ENCODE data around the gene PUM2.
A peak's percentile ranks its signal among the peaks of the same experiment; 100 is the strongest.

Gene PUM2

DNA sequence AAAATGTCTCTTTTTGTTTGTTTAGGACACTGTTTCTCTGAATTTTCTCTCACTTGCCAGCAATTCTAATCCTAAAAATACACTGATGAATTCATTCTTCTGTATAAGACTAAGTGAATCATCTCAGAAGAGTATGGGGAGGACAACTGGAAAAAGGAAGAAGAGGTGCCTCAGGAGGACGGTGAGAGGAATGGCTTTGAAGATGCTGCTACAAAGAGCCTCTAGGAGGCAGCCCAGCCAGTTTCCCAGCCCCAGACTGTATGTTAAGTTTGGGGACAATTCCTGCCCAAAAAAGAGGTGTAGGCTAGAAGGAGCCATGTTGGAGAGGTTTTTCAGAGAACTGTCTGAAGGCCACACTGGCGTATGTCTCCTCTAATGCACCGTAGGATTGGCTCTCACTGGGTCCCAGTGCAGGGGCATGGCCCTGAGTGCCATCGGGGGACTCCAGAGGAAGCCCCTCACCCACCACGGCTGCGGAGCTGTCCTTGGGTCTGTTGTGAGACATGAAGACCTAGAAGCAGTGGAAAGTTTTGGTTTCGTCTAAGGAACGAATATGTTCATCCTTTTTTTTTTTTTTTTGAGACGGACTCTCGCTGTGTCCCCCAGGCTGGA, 122.6 kb downstream of the PUM2 start:
- DNase-seq = no peak

- DNase-seq = no peak
Observed at GRCh38 chr2:20226152-20226545, 124.5 kb downstream of the PUM2 start.

DNA sequence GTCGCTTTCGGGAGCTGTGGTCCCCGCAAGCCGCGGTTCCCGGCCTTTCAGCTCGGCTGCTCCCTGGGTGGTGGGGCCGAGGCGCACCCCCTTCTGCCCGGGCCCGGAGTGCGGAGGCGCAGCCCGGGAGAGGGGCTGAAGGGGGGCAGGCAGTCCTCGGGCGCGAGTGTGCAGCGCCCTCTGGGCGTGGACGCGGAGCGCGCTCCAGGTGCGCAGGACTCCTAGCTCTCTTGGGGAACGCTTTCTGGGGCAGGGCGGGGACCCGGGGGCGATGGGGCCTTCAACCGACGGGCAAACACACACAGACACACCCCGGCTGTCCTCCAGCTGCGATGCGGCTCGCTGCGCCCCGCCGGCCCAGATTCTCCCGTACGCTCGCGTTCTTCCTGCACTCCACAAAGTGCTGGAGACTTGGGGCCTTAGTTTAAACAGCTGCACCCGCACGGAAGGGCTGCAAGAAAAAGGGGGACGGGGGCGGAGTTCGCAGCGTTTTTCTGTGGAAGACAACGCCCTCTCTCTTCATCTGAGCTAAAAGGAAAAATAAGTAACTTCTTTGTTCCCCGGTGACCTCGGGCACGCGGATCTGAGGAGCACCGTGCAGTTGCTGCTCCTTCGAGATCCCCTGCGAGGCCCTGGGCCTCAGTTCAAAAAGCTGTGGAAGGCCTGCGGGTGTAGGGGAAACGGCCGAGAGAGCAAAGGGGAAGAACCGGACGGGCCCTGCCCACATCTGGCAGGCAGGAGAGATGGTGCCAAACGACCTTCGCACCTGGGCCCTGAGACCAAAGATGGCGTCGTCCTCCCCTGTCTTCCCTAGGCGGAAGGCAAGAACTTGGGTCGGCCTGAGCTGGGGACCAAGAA, 125.1 kb downstream of the PUM2 start:
- DNase-seq = peak; percentile 23

GRCh38 chr2:20224716-20225293, 125.8 kb downstream of the PUM2 start, which contains the start of gene SDC1:
Gene SDC1, minus strand, starts transcription at chr2:20225130. Its CDS starts 263 bp downstream, at chr2:20224867.
- DNase-seq = no peak

DNA sequence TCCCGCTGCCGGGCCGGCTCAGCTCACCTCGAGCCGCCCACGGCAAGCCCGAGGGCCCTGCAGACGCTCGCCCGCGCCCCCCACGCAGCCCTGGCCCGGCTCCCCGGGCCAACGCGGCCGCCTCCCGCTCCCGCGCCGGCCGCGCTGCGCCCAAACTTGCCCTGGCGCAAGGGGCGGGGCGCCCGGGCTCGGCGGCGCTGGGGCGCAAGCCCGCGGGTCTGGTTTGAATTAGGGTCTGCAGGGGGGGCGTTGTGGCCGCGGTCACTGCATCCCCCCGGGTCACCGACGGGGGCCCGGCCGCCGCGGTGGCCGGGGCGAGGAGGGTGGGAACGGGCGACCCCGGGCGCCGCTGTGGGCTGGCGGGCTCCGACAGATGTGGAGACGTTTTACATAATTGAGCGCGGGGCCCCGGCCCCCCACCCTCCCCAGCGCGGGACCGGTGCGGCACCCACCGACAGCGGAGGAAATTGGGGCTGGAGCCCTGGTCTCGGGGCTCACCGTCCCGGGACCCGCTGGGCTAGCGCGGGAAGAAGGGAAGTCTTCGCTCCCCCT, 126.4 kb downstream of the PUM2 start:
- no peak for DNase-seq

DNA sequence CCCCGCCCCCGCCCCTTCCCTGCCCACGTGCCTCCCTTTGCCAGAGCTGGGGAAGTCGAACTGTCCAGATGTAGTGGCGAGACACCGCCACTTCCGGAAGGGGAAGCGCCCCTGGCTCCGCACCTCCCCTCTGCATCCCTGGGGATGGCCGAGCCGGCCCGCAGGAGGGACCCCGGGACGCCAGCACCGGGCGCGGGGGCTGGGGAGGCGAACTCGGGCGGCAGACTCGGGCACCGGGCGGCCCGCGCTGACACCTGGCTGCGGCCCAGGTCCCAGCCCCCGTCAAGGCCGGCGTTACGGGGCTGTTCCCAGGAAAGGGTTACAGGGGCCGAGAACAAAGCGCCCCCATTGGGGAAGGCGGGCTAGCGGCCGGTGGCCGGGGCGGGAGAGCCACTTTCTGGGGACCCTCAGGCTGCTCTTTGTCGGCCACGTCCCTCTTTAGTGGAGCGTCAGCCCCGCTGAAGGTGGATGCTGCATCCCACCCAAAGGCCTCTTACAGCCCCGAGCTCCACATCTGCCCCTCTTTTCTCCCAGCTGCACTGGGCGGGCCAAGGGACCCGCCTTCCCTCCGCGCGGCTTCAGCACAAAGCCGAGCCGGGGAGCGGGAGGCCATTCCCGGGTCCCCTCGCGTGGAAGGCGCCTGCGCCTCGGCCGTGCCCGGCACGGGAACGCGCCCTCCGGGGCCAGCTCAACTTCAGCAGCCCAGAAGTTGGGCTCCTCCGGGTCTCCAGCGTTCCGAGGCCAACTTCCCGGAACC, 127.1 kb downstream of the PUM2 start:
- DNase-seq = no peak

GRCh38 chr2:20222769-20223406, 127.8 kb downstream of the PUM2 start:
- no peak for DNase-seq

- no peak for DNase-seq
Observed at GRCh38 chr2:20222014-20222768, 128.5 kb downstream of the PUM2 start.

DNA sequence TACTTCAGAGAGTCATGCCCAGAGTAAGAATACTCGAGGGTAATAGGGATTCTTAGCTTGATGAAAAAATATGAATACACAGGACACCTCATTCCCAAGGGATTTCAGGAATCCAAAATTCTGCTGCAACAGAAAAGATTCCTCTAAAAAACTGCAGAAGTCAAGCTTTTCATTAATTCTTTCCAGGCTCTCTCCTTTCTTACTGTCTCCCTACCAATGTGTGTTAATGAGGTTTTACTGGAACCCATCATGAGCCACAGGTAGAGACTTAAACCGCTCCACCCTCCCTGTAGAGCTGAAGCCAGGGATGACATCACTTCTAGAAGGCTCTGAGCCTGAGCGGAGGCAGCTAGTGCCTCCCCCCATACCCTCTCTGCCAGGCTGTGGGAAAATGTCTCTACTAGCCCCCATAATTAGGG, 129.1 kb downstream of the PUM2 start:
- no peak for DNase-seq

DNA sequence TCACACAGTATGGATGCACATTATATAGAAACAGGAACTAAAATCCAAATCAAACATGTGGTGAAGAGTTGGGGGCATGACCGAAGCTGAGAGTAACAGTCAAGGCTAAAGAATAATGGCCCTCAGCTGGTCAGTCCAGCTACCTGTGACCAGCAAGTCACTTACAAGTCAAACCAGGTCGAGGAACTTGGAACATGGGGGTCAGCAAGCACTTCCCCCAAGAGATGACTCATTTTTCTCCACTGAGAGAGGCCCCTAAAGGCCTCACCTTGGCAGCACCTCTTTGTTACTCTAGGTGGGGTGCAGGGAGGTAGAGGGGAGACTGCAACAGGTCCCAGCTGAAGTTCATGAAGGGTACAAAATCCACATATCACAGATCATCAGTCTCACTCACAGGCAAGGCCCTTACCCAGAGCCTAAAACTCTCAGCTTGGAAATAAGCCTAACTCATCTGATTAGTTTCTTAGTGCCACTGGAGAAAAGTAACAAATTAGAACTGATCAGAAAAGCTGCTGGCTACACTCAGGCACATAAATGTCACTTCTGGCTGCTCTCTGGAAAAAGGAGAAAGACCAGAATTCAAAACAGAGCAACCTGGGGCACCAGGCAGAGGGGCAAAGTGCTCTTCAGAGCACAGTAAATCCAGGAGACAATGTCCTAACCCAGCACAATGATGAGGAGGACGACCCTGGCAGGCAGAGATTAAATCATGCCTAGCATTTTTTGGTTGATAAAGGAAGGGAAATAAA, 129.7 kb downstream of the PUM2 start:
- no peak for DNase-seq

DNA sequence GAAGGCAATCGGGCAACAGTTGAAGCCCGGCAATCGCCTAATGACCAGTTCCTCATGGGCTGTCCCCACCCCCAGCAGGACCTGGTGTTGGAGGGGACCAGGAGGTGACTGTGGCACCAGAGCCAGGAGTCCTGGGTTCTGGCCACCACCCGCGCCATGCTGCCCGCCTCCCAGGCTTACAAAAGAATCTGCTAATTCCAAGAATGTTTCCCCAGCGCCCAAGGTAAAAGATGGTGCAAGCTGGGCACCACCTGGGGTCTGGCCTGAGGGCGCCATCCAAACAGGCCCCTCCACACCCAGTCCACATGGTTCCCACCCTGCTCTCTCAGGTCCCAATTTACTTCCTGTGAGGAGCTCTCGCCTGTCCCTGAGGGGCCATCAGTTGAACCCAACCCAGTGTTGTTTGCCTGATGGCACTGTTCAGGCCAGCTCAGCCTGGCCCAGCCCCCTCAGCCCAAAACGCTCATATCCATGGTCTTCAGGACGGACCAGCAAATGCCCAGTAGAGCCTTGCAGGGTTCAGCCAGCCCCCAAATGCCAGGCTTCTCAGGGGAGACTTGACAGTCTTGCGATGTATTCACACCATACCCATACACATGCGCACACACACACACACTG, 130.8 kb downstream of the PUM2 start:
- DNase-seq = no peak

- DNase-seq = no peak
Observed at GRCh38 chr2:20218331-20219320, 132.0 kb downstream of the PUM2 start.

GRCh38 chr2:20217041-20217970, 133.3 kb downstream of the PUM2 start:
- DNase-seq = no peak

GRCh38 chr2:20216130-20217025, 134.3 kb downstream of the PUM2 start:
- no peak for DNase-seq

DNA sequence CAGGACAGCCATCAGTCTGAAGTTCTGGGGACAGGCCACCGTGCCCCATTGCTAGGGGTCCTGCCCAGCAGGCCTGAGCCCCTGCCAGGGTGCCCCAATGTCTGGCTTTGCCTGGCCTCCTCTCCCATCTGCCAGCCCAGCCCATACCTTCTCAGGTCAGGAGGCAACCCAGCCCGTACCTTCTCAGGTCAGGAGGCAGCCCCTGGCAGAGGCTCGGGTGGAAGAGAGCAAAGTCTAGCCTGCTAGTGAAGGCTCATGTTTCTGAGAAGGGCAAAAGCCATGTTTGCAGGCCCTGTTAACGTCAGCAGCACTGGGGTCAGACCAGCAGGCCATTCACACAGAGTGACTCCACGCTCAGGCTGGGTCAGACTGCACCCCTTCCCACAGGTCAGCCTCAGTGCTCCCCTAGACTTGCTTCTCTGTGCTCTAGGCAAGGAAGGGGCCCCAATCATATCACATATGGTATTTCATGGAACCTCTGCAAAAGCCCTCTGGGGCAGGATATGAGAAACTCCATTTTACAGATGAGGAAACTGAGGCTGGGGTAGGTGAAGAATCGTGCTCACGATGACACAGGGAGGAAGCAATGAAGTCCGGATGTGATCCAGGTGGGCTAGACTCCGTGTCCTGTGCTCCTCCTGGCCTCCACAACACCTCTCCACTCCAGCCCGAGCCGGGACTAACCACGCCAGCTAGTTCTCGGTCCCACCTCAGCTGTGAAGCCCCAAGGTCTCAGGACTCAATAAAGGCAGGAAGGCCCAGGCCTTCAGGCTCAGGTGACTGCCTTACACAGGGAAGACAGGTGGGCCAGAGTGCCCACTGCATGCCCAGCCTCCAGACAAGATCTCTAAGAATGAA, 135.2 kb downstream of the PUM2 start:
- no peak for DNase-seq

Data from GDM1 (cell line).